Measurements from ENCODE around the gene ADGRD2.

The ADGRD2 gene

GRCh38 chr9:124415852-124416484, 34.3 kb upstream of the ADGRD2 start:
- H3K79me2 ChIP-seq (ENCODE audit: control insufficient read depth, insufficient read depth, low read length, poor library complexity): peaks cover 6% of the 10 kb centered on the region
- H3K4me1 ChIP-seq (ENCODE audit: control insufficient read depth in 1 of 2, insufficient read depth in 2 of 2, low read length in 2 of 2): no peaks in the 10 kb centered on the region
- no peak overlapping the region for H3K14ac ChIP-seq (ENCODE audit: low read length)
- WGBS (ENCODE audit: extremely low coverage, insufficient coverage, insufficient read length): no CpG with 5 or more reads among the region's 17 CpGs
- DNase-seq: no peak
- H3K18ac ChIP-seq (ENCODE audit: low read length): no peak overlapping the region
- H3K4ac ChIP-seq (ENCODE audit: low read depth, low read length): no peak overlapping the region
- peaks cover 2% of the 10 kb centered on the region for H3K9me3 ChIP-seq (ENCODE audit: insufficient read depth, low read depth, low read length)
- H3K36me3 ChIP-seq (ENCODE audit: control insufficient read depth in 1 of 2, insufficient read depth in 2 of 2, low read length in 2 of 2): peaks cover 5 to 10% of the 10 kb centered on the region in 2 experiments
- H3K4me3 ChIP-seq (ENCODE audit: low read depth, low read length): no peak overlapping the region
- H3K4me2 ChIP-seq (ENCODE audit: low read length): no peak overlapping the region
- H2BK12ac ChIP-seq (ENCODE audit: low read length): no peak overlapping the region
- no peaks in the 10 kb centered on the region for H3K27me3 ChIP-seq (ENCODE audit: insufficient read depth, low read length)
- no peak overlapping the region for H4K12ac ChIP-seq (ENCODE audit: low read depth, low read length)
- H3K79me1 ChIP-seq (ENCODE audit: low read length): peaks cover 6% of the 10 kb centered on the region
- no peak overlapping the region for H4K91ac ChIP-seq (ENCODE audit: low read depth, low read length)
- no peak overlapping the region for H2AK5ac ChIP-seq (ENCODE audit: low read length)
- H3K9ac ChIP-seq (ENCODE audit: low read length): no peak overlapping the region
- no peak overlapping the region for H2BK5ac ChIP-seq (ENCODE audit: low read depth, low read length, poor library complexity)
- no peak overlapping the region for H3K27ac ChIP-seq (ENCODE audit: low read depth, low read length)
- H3K23ac ChIP-seq (ENCODE audit: low read length): no peak overlapping the region
- peak overlapping the region; percentile 8 for H2AFZ ChIP-seq (ENCODE audit: insufficient read depth, low read length, poor library complexity)
- H4K8ac ChIP-seq (ENCODE audit: low read depth, low read length): peak overlapping the region; percentile 2
- no peak overlapping the region for H2BK120ac ChIP-seq (ENCODE audit: insufficient read depth, low read length, poor library complexity)

GRCh38 chr9:124419832-124420489, 30.3 kb upstream of the ADGRD2 start:
- Histone ChIP-seq H3K27me3 (ENCODE audit: insufficient read depth, low read length) (no peaks in the 10 kb centered on the region), H3K4me3 (ENCODE audit: low read depth, low read length) (no peak overlapping the region), H3K36me3 (ENCODE audit: control insufficient read depth in 1 of 2, insufficient read depth in 2 of 2, low read length in 2 of 2) (no peaks in the 10 kb centered on the region), H2AFZ (ENCODE audit: insufficient read depth, low read length, poor library complexity) (no peak overlapping the region), H4K8ac (ENCODE audit: low read depth, low read length) (peak overlapping the region; percentile 4), H4K12ac (ENCODE audit: low read depth, low read length) (no peak overlapping the region), H3K4me1 (ENCODE audit: control insufficient read depth in 1 of 2, insufficient read depth in 2 of 2, low read length in 2 of 2) (no peaks in the 10 kb centered on the region), H3K18ac (ENCODE audit: low read length) (no peak overlapping the region), H3K9me3 (ENCODE audit: insufficient read depth, low read depth, low read length) (peaks cover 2% of the 10 kb centered on the region), H4K91ac (ENCODE audit: low read depth, low read length) (no peak overlapping the region), H3K14ac (ENCODE audit: low read length) (no peak overlapping the region), H3K23ac (ENCODE audit: low read length) (no peak overlapping the region), H3K4me2 (ENCODE audit: low read length) (no peak overlapping the region), H2AK5ac (ENCODE audit: low read length) (no peak overlapping the region), H2BK12ac (ENCODE audit: low read length) (no peak overlapping the region), H2BK5ac (ENCODE audit: low read depth, low read length, poor library complexity) (no peak overlapping the region), H3K4ac (ENCODE audit: low read depth, low read length) (no peak overlapping the region), H3K9ac (ENCODE audit: low read length) (no peak overlapping the region), H3K27ac (ENCODE audit: low read depth, low read length) (no peak overlapping the region), H3K79me1 (ENCODE audit: low read length) (peaks cover 3% of the 10 kb centered on the region), H3K79me2 (ENCODE audit: control insufficient read depth, insufficient read depth, low read length, poor library complexity) (peaks cover 2% of the 10 kb centered on the region), H2BK120ac (ENCODE audit: insufficient read depth, low read length, poor library complexity) (no peak overlapping the region)
- no CpG with 5 or more reads among the region's 6 CpGs for WGBS (ENCODE audit: extremely low coverage, insufficient coverage, insufficient read length)
- no peak for DNase-seq

GRCh38 chr9:124420991-124421543, 29.2 kb upstream of the ADGRD2 start:
- no peak overlapping the region for H4K91ac ChIP-seq (ENCODE audit: low read depth, low read length)
- no peak overlapping the region for H3K18ac ChIP-seq (ENCODE audit: low read length)
- H2AK5ac ChIP-seq (ENCODE audit: low read length): no peak overlapping the region
- no peaks in the 10 kb centered on the region for H3K79me1 ChIP-seq (ENCODE audit: low read length)
- no peak overlapping the region for H4K8ac ChIP-seq (ENCODE audit: low read depth, low read length)
- no peak overlapping the region for H3K9ac ChIP-seq (ENCODE audit: low read length)
- H3K4me3 ChIP-seq (ENCODE audit: low read depth, low read length): no peak overlapping the region
- H3K4me1 ChIP-seq (ENCODE audit: control insufficient read depth in 1 of 2, insufficient read depth in 2 of 2, low read length in 2 of 2): no peaks in the 10 kb centered on the region
- H4K12ac ChIP-seq (ENCODE audit: low read depth, low read length): no peak overlapping the region
- H2BK120ac ChIP-seq (ENCODE audit: insufficient read depth, low read length, poor library complexity): no peak overlapping the region
- WGBS (ENCODE audit: extremely low coverage, insufficient coverage, insufficient read length): no CpG with 5 or more reads among the region's 7 CpGs
- H3K79me2 ChIP-seq (ENCODE audit: control insufficient read depth, insufficient read depth, low read length, poor library complexity): no peaks in the 10 kb centered on the region
- H3K4ac ChIP-seq (ENCODE audit: low read depth, low read length): no peak overlapping the region
- no peaks in the 10 kb centered on the region for H3K36me3 ChIP-seq (ENCODE audit: control insufficient read depth in 1 of 2, insufficient read depth in 2 of 2, low read length in 2 of 2)
- H3K27me3 ChIP-seq (ENCODE audit: insufficient read depth, low read length): no peaks in the 10 kb centered on the region
- no peaks in the 10 kb centered on the region for H3K9me3 ChIP-seq (ENCODE audit: insufficient read depth, low read depth, low read length)
- no peak overlapping the region for H3K4me2 ChIP-seq (ENCODE audit: low read length)
- H2BK12ac ChIP-seq (ENCODE audit: low read length): no peak overlapping the region
- no peak overlapping the region for H2BK5ac ChIP-seq (ENCODE audit: low read depth, low read length, poor library complexity)
- no peak overlapping the region for H2AFZ ChIP-seq (ENCODE audit: insufficient read depth, low read length, poor library complexity)
- no peak for DNase-seq
- no peak overlapping the region for H3K14ac ChIP-seq (ENCODE audit: low read length)
- H3K23ac ChIP-seq (ENCODE audit: low read length): no peak overlapping the region
- no peak overlapping the region for H3K27ac ChIP-seq (ENCODE audit: low read depth, low read length)

- no peak overlapping the region for H2BK12ac ChIP-seq (ENCODE audit: low read length)
- no peaks in the 10 kb centered on the region for H3K79me1 ChIP-seq (ENCODE audit: low read length)
- no peaks in the 10 kb centered on the region for H3K79me2 ChIP-seq (ENCODE audit: control insufficient read depth, insufficient read depth, low read length, poor library complexity)
- no peak overlapping the region for H3K23ac ChIP-seq (ENCODE audit: low read length)
- no peak overlapping the region for H3K9ac ChIP-seq (ENCODE audit: low read length)
- H3K18ac ChIP-seq (ENCODE audit: low read length): no peak overlapping the region
- WGBS (ENCODE audit: extremely low coverage, insufficient coverage, insufficient read length): no CpG with 5 or more reads among the region's 5 CpGs
- no peak overlapping the region for H3K4ac ChIP-seq (ENCODE audit: low read depth, low read length)
- no peak overlapping the region for H3K4me2 ChIP-seq (ENCODE audit: low read length)
- H3K27ac ChIP-seq (ENCODE audit: low read depth, low read length): no peak overlapping the region
- no peak overlapping the region for H2BK120ac ChIP-seq (ENCODE audit: insufficient read depth, low read length, poor library complexity)
- no peak overlapping the region for H2BK5ac ChIP-seq (ENCODE audit: low read depth, low read length, poor library complexity)
- no peak overlapping the region for H4K12ac ChIP-seq (ENCODE audit: low read depth, low read length)
- no peak overlapping the region for H4K91ac ChIP-seq (ENCODE audit: low read depth, low read length)
- no peaks in the 10 kb centered on the region for H3K4me1 ChIP-seq (ENCODE audit: control insufficient read depth in 1 of 2, insufficient read depth in 2 of 2, low read length in 2 of 2)
- H2AFZ ChIP-seq (ENCODE audit: insufficient read depth, low read length, poor library complexity): no peak overlapping the region
- no peak overlapping the region for H3K4me3 ChIP-seq (ENCODE audit: low read depth, low read length)
- no peaks in the 10 kb centered on the region for H3K27me3 ChIP-seq (ENCODE audit: insufficient read depth, low read length)
- H3K14ac ChIP-seq (ENCODE audit: low read length): no peak overlapping the region
- H3K9me3 ChIP-seq (ENCODE audit: insufficient read depth, low read depth, low read length): no peaks in the 10 kb centered on the region
- no peaks in the 10 kb centered on the region for H3K36me3 ChIP-seq (ENCODE audit: control insufficient read depth in 1 of 2, insufficient read depth in 2 of 2, low read length in 2 of 2)
- no peak overlapping the region for H4K8ac ChIP-seq (ENCODE audit: low read depth, low read length)
- no peak for DNase-seq
- H2AK5ac ChIP-seq (ENCODE audit: low read length): no peak overlapping the region
These were observed 27.1 kb upstream of the ADGRD2 start for GRCh38 chr9:124423155-124423554.
